Nucleus accumbens (tissue), 56 donors: ENCODE results near the gene STAT3.

Experiments
- DNase-seq, 56 donors: peaks; one replicate each; lab custom pipeline; 2025; lab: John Stamatoyannopoulos, UW

Gene STAT3

DNA sequence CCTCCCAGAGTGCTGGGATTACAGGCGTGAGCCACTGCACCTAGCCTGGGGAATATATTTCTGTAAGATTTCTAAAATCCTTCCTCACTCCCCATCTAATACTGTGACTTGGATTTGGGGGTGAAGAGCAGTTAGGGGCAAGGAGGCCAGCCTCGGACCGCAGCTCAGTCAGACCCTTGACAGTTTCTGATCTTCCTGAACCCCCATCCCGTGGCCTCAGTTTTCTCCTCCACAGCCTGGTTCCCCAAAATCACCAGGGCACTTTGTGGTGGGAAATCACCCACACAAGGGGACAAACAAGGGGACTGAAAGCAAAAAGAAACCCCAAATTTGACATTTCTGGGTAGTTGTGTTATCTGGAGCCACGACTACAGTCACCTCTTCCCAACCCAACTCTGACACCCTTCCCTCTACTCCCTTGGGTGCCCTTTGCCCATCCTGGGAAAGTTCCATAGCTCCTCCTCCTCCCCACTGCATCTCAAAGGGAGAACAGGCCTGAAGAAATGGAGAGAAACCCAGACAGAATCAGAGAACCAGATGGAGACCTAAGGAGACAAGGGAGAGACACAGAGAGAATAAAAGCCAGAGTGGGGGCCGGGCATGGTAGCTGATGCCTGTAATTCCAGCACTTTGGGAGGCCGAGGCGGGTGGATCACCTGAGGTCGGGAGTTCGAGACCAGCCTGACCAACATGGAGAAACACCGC lies 102.7 kb downstream of the STAT3 start:
- DNase-seq = no peak

DNA sequence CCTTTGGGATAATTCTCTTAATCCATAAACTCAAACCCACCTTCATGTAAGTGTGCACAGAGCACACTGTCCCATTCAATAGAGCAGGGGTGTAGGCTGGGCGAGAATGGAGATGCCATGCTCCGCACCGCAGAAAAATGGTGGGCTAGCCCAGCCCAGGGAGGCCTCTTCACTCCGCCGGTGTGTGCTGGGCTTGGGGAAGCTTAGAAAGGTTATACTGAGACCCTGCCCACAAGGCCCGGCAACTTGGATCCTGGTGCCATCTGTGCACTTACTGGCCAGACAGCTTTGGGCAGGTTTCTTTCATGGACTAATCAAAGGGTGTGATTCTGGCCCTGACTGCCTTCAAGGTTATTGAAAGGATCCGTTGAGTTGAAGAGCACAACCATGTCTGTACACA lies 103.7 kb downstream of the STAT3 start:
- no peak for DNase-seq

DNA sequence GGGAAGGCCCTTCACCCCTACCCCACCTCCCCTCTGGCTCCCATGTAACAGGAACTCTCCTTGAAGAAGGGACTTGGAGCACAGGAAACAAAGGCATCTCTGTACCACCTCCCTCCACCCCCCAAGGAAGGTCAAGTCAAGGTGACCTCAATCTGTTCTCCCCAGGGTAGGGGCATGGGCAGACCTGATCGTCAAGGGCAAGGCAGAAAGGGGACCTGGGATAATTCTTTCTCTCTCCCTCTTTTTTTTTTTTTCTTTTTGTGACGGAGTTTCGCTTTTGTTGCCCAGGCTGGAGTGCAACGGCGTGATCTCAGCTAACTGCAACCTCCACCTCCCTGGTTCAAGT lies 104.2 kb downstream of the STAT3 start:
- no peak for DNase-seq

DNA sequence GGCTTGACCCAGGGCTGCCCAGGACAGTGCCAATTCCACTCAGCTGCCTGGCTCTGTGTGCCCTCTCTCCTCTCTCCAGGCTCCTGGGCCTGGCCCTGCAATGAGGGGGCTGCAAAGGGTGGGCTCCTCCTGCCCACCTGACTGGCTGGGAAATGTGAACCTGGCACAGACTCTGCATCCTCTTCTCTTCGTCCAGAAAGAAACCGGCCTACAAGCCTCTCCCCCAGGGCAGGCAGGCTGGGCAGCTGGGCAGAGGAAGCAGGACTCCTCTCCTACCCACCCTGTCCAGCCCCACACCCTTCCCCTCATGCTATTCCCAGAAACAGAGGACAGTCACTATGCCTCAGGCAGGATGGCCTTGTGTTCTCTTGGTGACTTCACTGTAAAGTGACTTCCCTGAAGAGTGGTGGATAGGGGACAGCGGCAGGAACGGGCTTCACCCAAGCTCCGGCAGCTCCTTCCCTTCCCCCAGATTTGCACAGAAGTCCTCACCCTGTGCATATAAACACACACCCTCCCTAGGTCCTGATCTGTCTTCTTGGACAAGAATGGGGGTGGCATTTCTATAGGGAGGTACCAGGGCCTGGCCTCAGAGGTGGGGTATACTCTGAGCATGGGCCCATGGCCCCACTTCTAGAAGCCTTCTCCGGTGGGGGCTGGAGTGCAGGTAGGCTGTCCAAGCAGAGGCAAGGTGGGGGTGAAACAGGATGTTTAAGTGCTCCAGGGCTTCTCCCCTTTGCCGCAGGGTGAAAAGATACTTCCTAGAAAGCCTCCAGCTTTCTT lies 104.8 kb downstream of the STAT3 start:
- no peak for DNase-seq

DNA sequence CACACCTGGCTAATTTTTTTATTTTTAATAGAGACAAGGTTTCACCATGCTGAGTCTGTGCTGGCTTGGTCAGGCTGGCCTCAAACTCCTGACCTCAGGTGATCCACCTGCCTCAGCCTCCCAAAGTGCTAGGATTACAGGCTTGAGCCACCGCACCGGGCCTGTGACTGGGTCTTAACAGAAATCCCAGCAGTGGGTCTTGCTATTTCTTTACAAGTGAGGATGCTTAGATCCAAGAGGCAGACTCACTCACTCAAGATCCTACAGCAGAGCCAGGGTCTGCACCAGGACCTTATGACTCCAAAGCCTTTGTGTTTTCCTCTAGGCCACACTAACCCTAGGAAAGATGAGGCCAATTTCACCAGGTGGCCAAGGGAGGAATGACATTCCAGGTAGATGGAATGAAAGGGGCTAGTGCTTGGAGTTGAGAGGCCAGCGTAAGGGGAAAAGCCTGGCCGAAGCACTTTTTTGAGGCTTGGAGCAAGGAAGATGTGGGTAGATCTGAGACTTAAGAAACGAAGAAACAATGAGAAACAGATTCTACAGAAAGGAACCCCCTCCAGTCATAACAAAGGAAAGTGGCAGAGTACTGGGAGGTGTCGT lies 105.7 kb downstream of the STAT3 start:
- DNase-seq = no peak

DNA sequence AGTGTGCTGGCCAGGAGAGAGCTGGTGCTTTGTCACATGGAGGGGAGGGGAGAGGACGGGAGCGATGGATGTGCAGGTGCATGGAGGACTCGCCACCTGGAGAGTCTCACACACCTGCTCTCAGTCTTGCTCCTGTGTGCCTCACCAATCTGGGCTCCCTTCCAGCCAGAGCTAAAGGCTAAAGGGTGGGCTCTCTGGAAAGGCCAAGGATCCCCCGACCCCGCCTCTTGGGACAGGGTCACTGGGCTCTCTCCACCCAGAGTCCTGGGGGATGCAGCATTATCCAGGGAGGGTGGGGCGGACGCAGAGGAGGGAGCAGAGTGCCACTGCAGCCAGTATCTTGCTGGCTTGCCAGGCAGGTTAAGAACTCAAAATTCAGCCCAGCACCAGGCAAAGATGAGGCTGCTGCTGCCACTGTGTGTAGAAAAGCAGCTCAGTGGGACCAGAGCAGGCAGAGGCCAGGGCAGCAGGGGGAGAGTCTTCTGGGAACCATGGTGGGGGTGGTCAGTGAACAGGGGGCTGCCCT lies 106.6 kb downstream of the STAT3 start:
- DNase-seq = no peak

DNA sequence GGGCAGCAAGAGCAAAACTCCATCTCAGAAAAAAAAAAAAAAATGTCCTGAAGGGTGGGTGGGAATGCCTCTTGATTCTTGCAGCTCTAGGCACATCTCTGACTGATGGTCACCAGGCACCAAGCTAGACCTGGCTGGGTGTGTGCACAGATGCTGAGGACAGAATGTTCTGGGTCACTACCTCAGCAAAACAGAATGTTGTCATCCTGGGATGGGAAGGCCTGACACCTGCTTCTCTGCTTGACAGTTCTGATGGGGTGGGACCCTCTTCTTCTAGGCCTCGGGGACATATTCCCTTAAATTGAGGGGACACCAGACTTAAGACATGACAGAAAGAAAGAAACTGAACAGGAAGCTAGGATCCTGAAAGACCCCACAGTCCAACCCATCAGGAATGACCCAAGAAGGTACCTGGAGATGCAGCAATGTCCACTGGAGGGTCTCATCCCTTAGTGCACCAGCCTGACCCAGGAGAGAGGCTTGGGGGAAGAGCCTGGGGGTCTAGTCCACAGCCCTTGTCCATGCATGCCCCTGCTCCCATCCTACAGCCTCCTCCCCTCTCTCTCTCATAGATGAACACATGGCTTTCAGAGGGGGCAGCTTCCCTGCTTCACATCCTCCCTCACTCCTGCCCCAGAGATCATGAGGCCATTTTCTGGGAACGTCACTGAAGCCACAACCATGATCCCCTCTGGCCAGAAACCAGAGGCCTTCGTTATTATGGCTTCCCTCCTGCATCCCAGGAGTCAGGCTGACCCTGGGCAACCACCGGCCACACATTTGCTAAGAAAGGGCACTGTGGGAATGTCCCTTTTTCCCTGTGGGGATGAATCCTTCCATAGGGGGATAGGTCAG lies 108.2 kb downstream of the STAT3 start:
- no peak for DNase-seq

DNA sequence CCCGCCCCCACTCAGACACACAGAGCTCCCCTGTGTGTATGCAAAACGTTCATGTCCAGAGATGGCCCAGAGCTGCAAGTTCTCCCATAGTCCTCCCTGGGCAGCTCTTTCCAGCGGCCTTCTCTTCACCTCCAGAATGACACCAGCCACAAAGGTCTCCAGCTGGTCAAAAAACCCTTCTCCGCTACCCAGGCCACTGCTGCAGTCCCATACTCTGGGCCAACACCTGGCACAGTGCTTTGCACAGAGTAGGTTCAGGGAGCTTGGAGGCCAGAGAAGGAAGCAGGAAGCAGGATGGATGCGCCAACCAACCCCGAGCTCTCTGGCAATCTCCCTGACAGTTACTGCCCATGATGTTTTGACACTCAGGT lies 110.9 kb downstream of the STAT3 start:
- DNase-seq = no peak

DNA sequence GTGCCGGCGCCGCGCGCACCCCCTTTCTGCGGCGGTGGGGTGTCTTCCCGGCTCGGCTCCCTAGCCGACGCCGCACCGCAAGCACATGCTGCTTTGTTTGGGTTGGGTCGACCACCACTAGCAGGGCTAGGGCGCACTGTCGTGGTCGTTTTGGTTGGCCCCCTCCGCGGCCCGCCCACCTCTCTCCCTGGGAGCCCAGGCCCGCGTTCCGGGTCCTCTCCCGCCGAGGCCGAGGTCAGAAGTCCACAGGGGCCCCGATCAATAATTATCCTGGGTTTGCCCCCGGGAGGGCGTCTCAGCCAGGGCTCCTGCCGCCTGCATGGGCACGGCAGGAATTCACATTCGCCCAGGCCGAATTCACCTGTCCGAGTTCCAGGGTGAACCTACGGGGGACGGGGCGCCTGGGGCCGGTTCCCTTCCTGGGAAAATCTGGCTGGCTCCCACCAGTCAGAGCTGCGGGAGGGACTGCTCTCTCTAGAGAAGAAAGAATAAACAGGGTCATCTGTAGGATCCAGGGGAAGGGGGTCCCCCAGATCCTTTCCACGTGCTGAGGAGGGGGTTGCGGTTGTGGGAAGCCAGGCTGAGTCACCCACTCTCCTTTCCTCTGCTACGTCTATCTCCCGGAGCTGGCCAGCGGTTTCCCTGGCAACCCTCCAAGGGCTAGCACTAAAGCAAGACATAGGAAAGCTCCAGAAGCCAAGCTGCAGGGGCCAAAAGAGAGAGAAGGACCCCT lies 111.5 kb downstream of the STAT3 start:
- DNase-seq = peak in 32 of 56 donors; percentile 12 to 85 (median 40)

DNA sequence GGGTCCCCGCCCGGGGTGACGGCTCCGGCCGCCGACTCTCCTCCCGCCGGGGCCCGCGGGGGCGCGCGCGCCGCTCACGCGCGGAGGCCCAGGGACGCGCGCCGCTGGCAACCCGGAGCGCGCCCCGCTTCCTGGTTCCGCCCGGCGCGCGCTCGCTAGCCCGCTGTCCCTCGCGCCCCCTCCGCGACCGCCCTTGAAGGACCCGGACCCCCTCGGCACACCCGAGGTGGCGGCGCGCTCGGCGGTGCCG lies 112.0 kb downstream of the STAT3 start, which contains the start of gene STAT5B:
Gene STAT5B (minus strand): TSS at position 33 of the 250 bp plus-strand sequence. CDS start 44,264 bp downstream, outside the sequence.
- DNase-seq = peak in 40 of 56 donors; percentile 26 to 82 (median 51)

DNA sequence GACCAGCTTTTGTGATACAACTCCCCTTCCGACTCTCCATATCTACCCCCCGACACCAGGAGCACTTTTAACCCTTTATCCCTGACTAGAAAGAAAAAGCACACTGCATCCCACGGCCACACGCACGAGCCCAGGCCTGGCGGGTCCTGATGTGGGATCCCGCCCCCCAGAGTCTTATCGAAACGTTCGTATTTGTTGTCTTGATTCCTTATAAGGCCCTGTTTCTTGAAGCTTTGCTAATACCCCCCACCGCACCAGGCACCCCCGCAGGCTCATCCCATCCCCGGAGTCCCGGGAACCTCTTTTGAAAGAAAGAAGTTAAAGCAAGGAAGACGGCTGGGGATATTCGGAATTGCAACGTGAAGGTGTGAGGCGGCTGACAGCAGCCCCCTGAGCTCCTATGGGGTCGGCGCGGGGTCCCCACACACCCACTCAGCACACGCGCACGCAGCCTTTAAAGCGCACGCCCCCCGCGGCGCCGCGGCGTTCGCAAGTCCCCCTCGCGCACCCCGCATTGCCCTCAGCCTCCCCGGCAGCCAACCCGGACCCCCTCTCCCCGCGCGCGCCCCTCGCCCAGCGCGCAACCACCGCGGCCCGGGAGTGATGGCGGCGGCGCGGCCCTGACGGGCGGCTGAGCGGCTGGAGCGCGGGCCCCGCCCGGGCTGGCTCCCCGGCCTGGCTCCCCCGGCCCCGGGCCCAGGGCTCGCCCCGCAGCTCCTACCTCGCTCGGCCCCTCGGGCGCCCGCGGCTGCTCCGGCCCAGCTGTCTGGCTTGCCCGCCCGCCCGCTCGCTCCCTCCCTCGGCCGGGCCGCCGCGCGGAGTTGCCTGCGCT lies 112.5 kb downstream of the STAT3 start:
- DNase-seq = peak in 7 of 56 donors; percentile 23 to 64 (median 37)

DNA sequence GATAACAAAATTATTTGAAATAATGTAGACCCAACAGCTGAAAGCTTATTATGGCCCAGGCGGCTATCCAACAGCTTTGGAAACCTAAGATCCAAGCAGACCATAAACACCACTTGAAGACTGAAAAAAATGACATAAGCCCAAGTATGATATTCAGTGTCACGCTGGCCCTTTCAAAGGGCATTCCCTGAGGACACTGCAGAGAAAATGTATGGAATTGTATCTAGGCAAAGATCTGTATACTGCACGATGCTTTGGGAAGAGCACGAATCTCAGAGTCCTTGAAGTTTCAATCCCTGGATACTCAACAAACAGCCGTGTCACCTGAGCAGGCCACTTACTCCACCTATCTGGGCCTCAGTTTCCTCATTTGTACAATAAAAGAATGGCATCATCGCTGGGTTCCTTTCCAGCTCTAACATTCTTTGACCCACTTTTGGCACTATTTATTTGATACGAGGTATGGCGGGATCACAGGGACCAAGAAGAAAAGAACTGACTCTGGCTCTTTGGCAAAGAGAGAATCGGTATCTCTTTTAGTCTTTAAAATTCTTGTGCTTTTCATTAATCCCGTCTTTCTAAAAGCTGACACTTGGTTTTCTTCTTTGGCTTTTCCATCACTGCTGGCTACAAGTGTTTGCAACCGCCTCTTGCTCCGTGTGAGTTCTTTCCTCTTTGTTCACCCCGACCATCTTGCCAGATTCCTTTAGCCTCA lies 113.3 kb downstream of the STAT3 start:
- no peak for DNase-seq

DNA sequence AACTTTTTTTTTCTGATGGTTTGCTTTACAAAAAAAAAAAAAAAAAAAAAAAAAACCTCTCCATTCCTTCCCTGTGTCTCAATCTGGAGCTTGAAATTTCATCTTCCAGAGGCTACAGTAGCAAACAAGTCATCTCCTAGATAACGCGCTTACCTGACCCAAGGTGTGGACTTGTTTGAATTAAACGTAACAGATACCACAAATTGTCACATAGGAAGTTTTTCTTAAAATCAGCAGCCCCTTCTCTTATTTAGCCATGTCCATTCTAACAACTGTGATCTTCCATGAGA lies 114.0 kb downstream of the STAT3 start:
- DNase-seq = no peak

DNA sequence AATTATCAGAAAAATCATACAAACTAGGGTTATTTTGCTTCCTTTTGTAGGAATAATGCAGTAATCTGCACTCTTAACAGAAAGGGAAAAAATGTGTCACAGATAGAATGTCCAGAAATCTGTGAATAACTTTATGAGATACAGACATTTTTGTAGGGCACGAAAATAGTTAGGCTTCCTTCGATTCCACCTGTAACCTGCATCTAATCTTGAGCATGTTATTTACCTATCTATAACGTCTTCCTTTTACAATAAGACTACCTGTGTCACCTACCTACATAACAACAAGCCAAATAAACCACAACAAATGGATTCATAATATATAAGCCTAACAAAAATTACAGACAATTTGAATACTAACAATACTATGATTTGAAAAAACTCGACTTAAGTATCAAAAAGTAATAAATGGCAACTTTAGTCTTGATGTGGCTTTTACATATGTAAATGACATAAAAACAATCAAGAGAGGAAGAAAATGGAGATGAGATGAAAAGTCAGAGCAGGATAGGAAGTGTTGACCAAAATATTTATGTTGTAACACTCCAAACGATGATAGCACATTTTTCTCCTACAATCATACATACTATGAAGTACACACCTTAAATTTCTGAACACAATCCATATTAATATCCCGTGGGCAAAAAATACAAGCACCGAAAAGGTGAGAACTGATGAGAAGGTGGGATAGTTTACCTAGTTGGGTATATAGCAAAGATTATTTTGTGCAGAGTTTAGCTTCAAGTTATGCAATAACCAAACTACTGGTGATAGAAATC lies 114.6 kb downstream of the STAT3 start:
- no peak for DNase-seq

DNA sequence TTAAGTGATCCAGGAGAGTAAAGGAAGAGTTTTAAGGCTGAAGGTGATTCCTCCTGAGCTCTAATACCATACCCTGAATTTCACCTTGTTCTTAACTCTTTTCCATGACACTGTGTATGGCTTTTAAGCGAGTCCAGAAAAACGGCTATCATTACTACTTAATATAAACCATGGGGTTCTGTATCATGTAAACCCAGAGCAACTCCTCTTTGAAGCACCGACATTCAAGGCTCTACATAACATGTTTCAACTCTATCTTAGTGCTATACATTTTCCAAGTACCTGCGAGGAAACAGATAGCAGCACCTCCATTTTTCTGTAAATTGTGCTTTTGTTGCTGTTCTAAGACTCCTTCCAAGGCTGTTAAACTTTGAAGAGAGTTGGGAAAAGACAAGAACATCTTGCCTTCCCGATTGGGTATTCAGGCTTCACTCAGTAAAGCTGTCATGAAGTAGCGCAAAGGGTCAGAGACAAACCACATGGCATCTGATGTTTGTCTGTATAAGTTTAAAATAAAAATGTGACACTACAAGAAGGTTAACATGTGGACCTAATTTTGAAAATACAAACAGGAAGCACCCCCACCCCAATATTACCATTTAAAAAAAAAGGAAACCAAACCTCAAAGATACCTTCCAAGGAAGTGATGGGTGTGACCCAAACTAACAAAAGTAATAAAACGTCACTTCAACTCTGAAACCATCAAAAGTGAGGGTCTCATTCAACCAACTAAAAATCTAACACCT lies 115.9 kb downstream of the STAT3 start:
- no peak for DNase-seq

DNA sequence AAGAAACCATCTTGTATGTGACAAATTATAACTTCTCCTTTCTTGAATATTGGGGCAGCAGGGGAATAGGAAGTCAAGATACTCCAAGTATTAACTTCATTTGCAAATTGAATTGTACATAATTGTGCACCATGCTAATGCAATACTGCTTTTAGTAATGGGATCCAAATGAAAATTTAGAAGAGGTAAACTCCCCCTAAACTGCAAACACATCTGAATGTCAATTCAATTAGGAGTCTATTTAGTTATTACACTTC lies 116.5 kb downstream of the STAT3 start:
- no peak for DNase-seq

DNA sequence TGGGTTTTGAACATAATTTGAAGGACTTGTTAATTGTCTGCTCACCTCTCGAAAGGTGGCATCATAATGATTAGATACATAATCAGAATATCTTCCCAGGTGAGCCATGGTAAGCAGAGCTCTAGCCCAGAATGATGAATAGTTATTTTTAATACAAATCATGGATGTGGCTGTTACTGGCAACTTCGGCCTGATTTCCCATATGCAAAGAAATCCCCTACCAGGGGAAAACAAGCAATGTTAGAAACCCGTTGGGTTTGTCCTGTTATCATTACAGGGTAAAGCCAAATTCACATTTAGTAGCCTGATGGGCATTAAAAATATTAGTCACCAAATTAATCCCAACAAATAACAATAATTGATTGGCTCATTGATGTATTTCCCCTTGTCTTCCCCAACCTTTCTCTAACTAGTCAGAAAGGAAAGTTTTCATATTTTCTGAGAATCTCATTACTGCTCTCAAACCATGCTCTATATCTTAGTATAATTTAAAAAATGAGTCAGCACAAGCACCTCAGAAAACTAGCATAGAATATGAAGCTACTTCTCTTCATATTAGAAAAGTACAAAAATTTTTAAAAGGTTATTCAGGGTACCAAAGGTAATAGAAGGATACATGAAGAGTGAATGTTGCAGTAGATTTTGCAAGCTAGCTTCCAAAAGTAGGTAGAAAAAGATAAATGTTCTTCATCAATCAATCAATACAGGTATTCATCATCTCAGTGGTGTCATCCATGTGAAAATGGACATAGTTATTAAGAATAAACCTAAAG lies 117.0 kb downstream of the STAT3 start:
- DNase-seq = no peak
